ENCODE measurements around the gene P2RX4.
"Not testable (repeated sequence)": the region's sequence is repeated elsewhere in the genome, so short reads cannot be mapped to it uniquely, and the experiment has no call there.

P2RX4 gene

DNA sequence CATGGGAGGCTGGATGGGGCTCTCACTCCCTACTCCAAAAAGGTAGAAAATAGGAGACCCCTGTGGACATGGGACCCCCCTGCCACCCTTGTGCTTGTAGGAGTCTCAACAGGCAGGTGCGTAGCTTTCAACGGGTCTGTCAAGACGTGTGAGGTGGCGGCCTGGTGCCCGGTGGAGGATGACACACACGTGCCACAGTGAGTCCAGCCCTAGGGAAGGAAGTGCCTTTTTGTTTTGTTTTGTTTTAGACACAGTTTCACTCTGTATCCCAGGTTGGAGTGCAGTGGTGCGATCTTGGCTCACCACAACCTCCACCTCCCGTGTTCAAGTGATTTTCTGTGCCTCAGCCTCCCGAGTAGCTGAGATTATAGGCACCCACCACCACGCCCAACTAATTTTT, 12.9 kb downstream of the P2RX4 start:
- H3K36me3 Mint-ChIP-seq (ENCODE audit: low read depth) = peaks cover 17% of the 10 kb centered on the region
- ATAC-seq (no peak), DNase-seq (no peak)
- H3K4me3 Mint-ChIP-seq = no peak overlapping the region
- H3K9me3 Mint-ChIP-seq = no peaks in the 10 kb centered on the region
- H3K27me3 Mint-ChIP-seq = no peaks in the 10 kb centered on the region
- H3K4me1 Mint-ChIP-seq = peaks cover 26% of the 10 kb centered on the region
- H3K27ac Mint-ChIP-seq = peak overlapping the region; percentile 52

DNA sequence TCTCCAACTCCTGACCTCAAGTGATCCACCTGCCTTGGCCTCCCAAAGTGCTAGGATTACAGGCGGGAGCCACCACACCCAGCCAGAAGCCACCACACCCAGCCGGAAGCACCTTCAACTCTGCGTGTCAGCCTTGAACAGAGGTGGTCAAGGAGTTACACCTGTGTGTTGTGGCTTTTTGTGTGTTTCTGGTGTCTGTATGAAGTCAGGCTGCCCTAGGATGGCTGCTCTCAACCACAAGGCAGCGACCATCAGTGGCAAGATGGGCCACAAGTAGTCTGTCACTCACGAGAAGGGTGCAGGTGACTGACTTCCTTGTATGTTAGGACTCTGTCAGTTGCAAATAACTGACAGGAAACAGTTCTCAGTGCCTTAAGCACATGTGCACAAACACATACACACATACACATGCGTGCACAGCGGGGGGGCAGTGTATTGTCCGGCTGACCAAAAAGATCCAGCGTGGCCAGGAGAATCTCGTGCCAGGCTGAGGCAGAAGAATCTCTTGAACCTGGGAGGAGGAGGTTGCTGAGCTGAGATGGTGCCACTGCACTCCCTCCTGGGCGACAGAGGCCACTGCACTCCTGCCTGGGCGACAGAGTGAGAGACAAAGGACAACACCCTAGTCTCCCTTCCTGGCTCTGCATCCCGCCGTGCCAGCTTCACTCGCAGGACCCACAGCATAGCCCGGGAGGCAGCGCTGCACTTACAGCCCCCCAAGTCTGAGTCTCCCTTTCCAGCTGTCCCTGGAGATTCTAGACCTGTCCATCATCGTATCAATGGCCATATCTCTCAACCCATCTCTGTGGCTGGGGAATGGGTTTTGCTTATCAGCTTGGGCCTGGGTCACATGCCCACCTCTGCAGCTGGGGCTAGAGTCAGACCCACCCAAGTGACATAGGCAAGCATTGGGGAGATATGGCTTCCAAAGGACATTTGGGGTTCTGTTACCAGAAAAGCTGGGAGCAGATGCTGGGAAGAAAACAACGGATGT, 13.7 kb downstream of the P2RX4 start:
- ATAC-seq = peak; percentile 63
- Mint-ChIP-seq H3K4me3 (no peak overlapping the region), H3K9me3 (no peaks in the 10 kb centered on the region), H3K36me3 (ENCODE audit: low read depth) (peaks cover 18% of the 10 kb centered on the region), H3K4me1 (peaks cover 26% of the 10 kb centered on the region), H3K27ac (peak overlapping the region; percentile 52), H3K27me3 (no peaks in the 10 kb centered on the region)
- peak; percentile 34 for DNase-seq

DNA sequence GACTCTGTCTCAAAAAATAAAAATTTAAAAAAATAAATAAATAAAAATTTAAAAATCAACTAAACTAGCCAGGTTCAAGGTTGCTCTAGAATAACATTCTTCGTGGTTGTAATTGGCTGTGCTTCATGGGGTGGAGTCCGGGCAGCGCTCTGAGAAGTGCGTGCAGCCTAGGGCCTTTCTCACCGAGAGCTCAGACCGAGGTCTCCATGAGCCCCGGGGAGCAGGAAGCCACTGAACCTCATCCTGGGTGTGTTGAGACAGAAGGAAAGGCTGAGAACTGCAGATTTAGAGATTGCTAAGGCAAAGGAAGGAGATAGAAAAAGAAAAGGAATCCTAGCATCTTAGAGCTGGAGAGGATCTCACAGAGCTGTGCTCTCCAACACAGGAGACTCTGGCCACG, 14.7 kb downstream of the P2RX4 start:
- Mint-ChIP-seq H3K4me3 (no peak overlapping the region), H3K27me3 (no peaks in the 10 kb centered on the region), H3K36me3 (ENCODE audit: low read depth) (peaks cover 15% of the 10 kb centered on the region), H3K27ac (peak overlapping the region; percentile 57), H3K9me3 (no peaks in the 10 kb centered on the region), H3K4me1 (peaks cover 26% of the 10 kb centered on the region)
- ATAC-seq (peak; percentile 31), DNase-seq (no peak)

DNA sequence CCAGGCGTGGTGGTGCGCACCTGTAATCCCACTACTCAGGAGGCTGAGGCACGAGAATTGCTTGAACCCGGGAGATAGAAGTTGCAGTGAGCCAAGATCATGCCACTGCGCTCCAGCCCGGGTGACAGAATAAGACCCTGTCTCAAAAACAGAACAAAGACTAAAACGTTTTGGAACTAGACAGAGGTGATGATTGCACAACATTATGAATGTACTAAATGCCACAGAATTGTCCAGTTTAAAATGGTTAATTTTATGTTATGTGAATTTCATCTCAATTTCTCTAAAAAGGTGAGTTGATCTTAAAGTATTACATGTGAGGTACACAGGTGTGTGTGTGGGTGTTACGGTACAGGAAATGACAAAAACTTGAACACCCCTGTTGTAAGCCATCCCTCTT, 16.5 kb downstream of the P2RX4 start:
- DNase-seq = no peak
- Mint-ChIP-seq H3K36me3 (ENCODE audit: low read depth) (peaks cover 15% of the 10 kb centered on the region), H3K27me3 (no peaks in the 10 kb centered on the region), H3K4me3 (no peak overlapping the region), H3K9me3 (no peaks in the 10 kb centered on the region), H3K27ac (no peak overlapping the region), H3K4me1 (peaks cover 26% of the 10 kb centered on the region)
- no peak for ATAC-seq

DNA sequence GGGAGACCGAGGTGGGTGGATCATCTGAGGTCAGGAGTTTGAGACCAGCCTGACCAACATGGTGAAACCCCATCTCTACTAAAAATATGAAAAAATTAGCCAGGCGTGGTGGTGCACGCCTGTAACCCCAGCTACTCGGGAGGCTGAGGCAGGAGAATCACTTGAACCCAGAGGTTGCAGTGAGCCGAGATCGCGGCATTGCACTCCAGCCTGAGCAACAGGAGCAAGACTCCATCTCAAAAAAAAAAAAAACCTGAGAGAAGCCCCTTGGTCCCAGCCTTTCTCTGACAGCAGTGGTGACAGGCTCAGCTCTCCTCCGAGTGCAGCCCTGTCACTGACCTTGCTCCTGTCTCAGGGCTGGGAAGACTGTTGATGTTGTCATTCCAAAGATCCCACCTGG, 16.9 kb downstream of the P2RX4 start:
- not testable (repeated sequence) for H3K27me3 Mint-ChIP-seq, DNase-seq, H3K4me3 Mint-ChIP-seq, ATAC-seq, H3K9me3 Mint-ChIP-seq, H3K27ac Mint-ChIP-seq
- H3K4me1 Mint-ChIP-seq = peaks cover 26% of the 10 kb centered on the region
- H3K36me3 Mint-ChIP-seq (ENCODE audit: low read depth) = peaks cover 11% of the 10 kb centered on the region

DNA sequence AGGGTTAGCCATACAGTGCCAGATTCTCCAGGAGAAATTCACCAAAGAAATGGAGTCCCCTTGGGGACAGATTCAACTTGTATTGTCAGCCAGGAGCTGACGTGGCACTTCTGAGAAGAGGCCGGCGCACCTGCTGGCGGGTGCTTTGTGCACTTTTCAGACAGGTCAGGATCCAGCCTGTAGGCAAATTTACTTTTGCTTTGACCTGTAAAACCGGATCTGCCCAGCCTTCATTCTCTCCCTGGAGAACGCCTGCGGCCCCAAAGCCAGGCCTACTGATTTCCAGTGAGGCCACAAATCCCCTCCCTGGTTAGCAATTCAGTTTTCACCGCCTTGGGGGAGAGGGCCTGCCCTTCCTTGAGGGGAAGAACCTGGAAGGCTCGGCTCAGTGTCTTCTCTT, 17.4 kb downstream of the P2RX4 start:
- no peak for DNase-seq
- no peaks in the 10 kb centered on the region for H3K27me3 Mint-ChIP-seq
- ATAC-seq = no peak
- no peak overlapping the region for H3K4me3 Mint-ChIP-seq
- peaks cover 12% of the 10 kb centered on the region for H3K36me3 Mint-ChIP-seq (ENCODE audit: low read depth)
- H3K27ac Mint-ChIP-seq = no peak overlapping the region
- no peaks in the 10 kb centered on the region for H3K9me3 Mint-ChIP-seq
- H3K4me1 Mint-ChIP-seq = peaks cover 26% of the 10 kb centered on the region

DNA sequence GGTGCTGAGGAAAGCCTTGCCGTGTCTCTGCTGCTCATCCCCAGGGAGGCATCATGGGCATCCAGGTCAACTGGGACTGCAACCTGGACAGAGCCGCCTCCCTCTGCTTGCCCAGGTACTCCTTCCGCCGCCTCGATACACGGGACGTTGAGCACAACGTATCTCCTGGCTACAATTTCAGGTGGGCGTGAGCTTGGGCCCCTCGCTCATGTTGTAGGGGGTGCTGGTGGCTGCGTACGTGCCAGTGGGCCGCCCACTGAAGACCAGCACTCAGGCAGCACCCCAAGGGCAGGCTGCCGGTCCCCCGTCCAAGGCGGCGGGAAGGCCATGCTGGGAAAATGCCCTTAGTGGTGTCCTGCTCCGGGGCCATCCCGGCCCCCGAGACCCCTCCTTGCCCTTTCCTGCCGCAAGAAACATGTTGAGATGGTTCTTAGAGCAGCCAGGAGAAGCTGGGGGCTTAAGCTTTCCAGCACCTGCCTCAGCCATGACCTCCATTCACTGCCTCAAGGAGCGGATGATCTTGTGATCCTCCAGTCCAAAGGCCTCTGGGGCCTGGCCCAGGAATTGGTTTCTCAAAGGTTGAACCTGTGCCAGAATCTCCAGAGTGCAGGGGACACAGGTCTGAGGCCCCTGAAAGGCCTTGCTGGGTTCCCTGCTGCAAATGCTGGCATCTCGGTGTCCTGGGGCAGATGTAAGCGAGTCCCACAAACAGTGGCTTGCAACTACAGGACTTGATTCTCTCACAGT, 19.2 kb downstream of the P2RX4 start:
- H3K36me3 Mint-ChIP-seq (ENCODE audit: low read depth) = peaks cover 7% of the 10 kb centered on the region
- ATAC-seq = no peak
- DNase-seq = no peak
- peaks cover 11% of the 10 kb centered on the region for H3K4me1 Mint-ChIP-seq
- no peak overlapping the region for H3K27ac Mint-ChIP-seq
- no peaks in the 10 kb centered on the region for H3K9me3 Mint-ChIP-seq
- H3K27me3 Mint-ChIP-seq = no peaks in the 10 kb centered on the region
- no peak overlapping the region for H3K4me3 Mint-ChIP-seq

DNA sequence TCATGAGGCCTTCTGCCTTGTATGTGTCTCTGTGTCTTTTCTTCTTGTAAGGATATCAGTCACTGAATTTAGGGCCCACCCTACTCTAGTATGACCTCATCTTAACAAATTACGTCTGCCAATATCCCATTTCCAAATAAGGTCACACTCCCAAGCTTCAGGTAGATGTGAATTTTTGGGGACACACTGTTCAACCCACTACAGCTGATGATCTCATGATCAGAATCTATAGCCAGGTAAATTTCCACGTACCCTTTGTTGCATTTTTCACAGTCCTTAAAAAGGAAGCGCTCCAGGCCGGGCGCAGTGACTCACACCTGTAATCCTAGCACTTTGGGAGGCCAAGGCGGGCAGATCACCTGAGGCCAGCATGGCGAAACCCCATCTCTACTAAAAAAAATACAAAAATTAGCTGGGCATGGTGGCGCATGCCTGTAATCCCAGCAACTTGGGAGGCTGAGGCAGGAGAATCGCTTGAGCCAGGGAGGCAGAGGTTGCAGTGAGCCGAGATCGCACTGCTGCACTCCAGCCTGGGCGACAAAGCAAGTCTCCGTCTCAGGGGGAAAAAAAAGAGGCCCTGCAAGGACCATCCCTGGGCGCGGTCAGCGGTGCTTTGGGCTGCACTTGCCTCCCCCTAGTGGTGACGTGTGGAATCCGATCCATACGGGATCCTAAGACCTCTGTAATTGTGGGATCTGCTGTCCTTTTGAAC, 20.1 kb downstream of the P2RX4 start:
- H3K27ac Mint-ChIP-seq = not testable (repeated sequence)

DNA sequence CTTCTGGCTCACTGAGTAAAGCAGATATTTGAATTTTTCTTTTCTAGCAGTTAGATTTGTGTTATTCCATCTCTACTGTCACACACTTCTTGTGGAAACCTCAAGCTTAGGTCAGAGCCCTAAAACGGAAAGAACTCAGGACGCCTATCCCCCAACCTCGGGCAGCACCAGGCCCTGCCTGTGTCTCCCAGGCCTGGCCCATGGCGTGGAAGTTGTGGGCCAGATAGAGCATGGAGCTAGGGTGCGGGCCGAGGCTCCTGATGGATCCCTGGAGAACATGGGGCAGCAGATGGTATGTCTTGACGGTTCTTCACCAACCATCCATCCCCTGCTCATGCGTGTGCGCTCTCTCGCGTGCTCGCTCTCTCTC, 20.6 kb downstream of the P2RX4 start:
- ATAC-seq = no peak
- Mint-ChIP-seq H3K4me3 (no peak overlapping the region), H3K9me3 (no peaks in the 10 kb centered on the region), H3K27me3 (no peaks in the 10 kb centered on the region), H3K4me1 (peaks cover 4% of the 10 kb centered on the region), H3K36me3 (ENCODE audit: low read depth) (peaks cover 9% of the 10 kb centered on the region), H3K27ac (no peak overlapping the region)
- no peak for DNase-seq

More for the DNA sequence above, 20.1 kb downstream of the P2RX4 start:
- H3K4me3 Mint-ChIP-seq; H3K27me3 Mint-ChIP-seq; H3K9me3 Mint-ChIP-seq; H3K36me3 Mint-ChIP-seq (ENCODE audit: low read depth); H3K4me1 Mint-ChIP-seq: not testable (repeated sequence)
- DNase-seq (peak; percentile 74), ATAC-seq (peak; percentile 74)

DNA sequence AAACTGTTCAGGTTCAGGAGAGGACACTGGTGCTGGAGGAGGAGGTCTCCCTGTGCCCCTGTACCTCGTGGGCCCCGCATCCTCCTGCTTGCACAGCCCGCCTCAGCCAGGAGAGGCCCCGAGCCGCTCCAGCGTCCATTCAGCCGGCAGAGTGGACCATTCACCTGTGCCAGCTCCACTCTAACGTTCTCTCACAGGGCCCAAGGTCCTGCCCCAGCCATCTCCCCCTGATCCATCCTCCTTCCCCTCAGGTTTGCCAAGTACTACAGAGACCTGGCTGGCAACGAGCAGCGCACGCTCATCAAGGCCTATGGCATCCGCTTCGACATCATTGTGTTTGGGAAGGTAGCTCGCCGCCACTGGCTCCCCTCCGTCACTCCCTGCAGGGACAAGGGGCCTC, 22.2 kb downstream of the P2RX4 start:
- H3K27me3 Mint-ChIP-seq = no peaks in the 10 kb centered on the region
- no peak overlapping the region for H3K4me3 Mint-ChIP-seq
- ATAC-seq = no peak
- DNase-seq = no peak
- no peaks in the 10 kb centered on the region for H3K4me1 Mint-ChIP-seq
- H3K27ac Mint-ChIP-seq = no peak overlapping the region
- H3K9me3 Mint-ChIP-seq = no peaks in the 10 kb centered on the region
- peaks cover 11% of the 10 kb centered on the region for H3K36me3 Mint-ChIP-seq (ENCODE audit: low read depth)

DNA sequence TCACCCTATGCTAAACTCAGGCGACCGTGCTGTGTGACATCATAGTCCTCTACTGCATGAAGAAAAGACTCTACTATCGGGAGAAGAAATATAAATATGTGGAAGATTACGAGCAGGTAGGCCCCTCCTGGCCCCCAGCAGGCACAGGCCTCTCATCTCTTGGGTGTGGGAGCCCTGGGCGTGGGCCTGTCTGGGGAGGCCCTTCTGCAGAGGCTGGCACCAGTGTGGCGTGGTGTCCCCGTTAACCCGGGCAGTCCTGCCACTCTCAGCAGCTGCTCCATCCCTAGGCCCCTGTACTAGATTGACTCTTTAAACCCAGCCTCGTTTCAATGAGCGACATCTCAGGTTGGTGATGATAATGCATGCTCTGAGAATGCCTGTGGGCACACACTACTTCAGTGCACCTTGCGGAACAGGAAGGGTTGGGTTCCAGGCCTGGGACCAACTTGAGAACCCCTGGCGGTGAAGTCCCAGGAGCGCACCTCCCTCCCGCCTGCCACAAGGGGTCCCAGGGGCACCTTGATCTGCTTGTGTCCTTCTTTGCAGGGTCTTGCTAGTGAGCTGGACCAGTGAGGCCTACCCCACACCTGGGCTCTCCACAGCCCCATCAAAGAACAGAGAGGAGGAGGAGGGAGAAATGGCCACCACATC, 23.2 kb downstream of the P2RX4 start:
- ATAC-seq (no peak), DNase-seq (no peak)
- Mint-ChIP-seq H3K36me3 (ENCODE audit: low read depth) (peaks cover 14% of the 10 kb centered on the region), H3K4me1 (peaks cover 2% of the 10 kb centered on the region), H3K27me3 (no peaks in the 10 kb centered on the region), H3K4me3 (no peak overlapping the region), H3K9me3 (no peaks in the 10 kb centered on the region), H3K27ac (no peak overlapping the region)

DNA sequence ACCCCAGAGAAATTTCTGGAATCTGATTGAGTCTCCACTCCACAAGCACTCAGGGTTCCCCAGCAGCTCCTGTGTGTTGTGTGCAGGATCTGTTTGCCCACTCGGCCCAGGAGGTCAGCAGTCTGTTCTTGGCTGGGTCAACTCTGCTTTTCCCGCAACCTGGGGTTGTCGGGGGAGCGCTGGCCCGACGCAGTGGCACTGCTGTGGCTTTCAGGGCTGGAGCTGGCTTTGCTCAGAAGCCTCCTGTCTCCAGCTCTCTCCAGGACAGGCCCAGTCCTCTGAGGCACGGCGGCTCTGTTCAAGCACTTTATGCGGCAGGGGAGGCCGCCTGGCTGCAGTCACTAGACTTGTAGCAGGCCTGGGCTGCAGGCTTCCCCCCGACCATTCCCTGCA, 23.7 kb downstream of the P2RX4 start:
- DNase-seq (no peak), ATAC-seq (no peak)
- H3K27ac Mint-ChIP-seq = no peak overlapping the region
- no peak overlapping the region for H3K4me3 Mint-ChIP-seq
- peaks cover 12% of the 10 kb centered on the region for H3K36me3 Mint-ChIP-seq (ENCODE audit: low read depth)
- H3K27me3 Mint-ChIP-seq = no peaks in the 10 kb centered on the region
- H3K4me1 Mint-ChIP-seq = peaks cover 2% of the 10 kb centered on the region
- H3K9me3 Mint-ChIP-seq = no peaks in the 10 kb centered on the region

DNA sequence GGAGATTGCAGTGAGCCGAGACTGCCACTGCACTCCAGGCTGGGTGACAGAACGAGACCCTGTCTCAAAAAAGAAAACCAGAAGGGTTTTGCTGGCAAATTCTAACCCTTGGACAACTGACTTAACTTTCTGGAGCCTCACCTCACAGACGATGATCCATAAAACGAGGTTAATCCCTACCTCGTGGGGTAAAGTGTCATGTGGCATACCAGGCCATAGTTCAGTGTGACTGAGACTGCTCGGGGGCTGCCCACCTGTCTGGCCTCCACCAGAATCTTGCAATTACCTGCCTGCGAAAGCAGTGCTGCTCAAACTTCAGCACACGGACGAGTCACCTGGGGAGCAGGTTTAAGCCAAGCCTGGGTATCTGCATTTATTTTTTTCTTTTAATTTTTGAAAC, 26.8 kb downstream of the P2RX4 start:
- DNase-seq (no peak), ATAC-seq (no peak)
- Mint-ChIP-seq H3K9me3 (no peaks in the 10 kb centered on the region), H3K4me3 (no peak overlapping the region), H3K36me3 (ENCODE audit: low read depth) (peaks cover 25% of the 10 kb centered on the region), H3K4me1 (peaks cover 31% of the 10 kb centered on the region), H3K27me3 (no peaks in the 10 kb centered on the region), H3K27ac (no peak overlapping the region)

DNA sequence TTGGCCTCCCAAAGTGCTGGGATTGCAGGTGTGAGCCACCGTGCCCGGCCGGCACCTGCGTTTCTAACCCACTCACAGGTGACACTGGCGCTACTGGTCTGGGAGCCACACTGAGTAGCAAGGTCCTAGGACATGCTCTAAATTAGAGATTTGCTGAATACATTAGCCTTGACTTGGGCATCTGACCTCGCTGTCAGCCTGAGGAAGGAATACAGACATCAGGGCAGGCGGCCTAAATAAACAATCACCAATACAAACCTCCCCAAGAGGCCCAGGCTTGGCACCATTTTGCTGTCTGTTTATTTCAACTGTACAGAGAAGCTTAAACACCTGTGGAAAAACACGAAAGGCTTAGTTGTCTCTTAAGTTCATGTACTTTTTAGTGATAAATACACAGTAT, 27.5 kb downstream of the P2RX4 start:
- H3K36me3 Mint-ChIP-seq (ENCODE audit: low read depth) = peaks cover 23% of the 10 kb centered on the region
- DNase-seq (no peak), ATAC-seq (no peak)
- H3K27me3 Mint-ChIP-seq = no peaks in the 10 kb centered on the region
- H3K4me1 Mint-ChIP-seq = peaks cover 35% of the 10 kb centered on the region
- H3K27ac Mint-ChIP-seq = no peak overlapping the region
- no peaks in the 10 kb centered on the region for H3K9me3 Mint-ChIP-seq
- H3K4me3 Mint-ChIP-seq = no peak overlapping the region
